ENCODE measurements around the gene RRAS2. TPM values are rescaled to one million over a fixed set of nuclear protein-coding genes. Genes with fewer than 3 reads are reported as not detected.

Gene RRAS2
- total RNA-seq, 2 experiments from 2014 or later, result 0.60 TPM; not detected in 1

DNA sequence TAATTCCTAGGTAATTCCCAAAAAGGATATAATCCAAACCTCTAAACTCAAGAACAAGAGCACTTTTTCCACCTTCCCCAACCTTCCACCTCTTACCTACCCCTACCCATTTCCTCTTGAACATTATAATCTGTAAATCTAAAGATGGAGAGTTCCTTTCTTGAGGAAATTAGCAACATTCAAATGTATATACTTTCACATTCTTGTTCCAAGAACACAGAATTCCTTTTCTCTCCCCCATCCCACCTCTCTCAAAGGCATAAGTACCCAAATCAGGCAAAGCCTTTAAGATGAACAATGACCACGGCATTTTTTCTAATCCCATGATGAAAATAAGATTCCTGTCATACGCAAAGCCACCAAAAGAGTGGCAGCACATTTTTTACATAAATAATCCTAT, 18.3 kb downstream of the RRAS2 start:
- ChIA-PET POLR2A (no interaction called here), CTCF (ENCODE audit: unreplicated experiment) (no interaction called here)
- DNase-seq (ENCODE audit: low spot score), result no peak
- BruUV-seq (replicated peaks), result no TSS peak
- H3K4me1 ChIP-seq (ENCODE audit: insufficient read depth, low read length, poor library complexity, severe bottlenecking), result no peaks in the 10 kb centered on the region
- no peaks in the 10 kb centered on the region for H3K9me3 ChIP-seq (ENCODE audit: low read length)
- H3K27ac ChIP-seq (ENCODE audit: low read depth, low read length, poor library complexity, severe bottlenecking), result no peak overlapping the region
- H3K4me3 ChIP-seq (ENCODE audit: low read depth, low read length, poor library complexity, severe bottlenecking), result no peak overlapping the region
- H3K36me3 ChIP-seq (ENCODE audit: insufficient read depth, low read length), result no peaks in the 10 kb centered on the region
- TF ChIP-seq, protein P1, sequence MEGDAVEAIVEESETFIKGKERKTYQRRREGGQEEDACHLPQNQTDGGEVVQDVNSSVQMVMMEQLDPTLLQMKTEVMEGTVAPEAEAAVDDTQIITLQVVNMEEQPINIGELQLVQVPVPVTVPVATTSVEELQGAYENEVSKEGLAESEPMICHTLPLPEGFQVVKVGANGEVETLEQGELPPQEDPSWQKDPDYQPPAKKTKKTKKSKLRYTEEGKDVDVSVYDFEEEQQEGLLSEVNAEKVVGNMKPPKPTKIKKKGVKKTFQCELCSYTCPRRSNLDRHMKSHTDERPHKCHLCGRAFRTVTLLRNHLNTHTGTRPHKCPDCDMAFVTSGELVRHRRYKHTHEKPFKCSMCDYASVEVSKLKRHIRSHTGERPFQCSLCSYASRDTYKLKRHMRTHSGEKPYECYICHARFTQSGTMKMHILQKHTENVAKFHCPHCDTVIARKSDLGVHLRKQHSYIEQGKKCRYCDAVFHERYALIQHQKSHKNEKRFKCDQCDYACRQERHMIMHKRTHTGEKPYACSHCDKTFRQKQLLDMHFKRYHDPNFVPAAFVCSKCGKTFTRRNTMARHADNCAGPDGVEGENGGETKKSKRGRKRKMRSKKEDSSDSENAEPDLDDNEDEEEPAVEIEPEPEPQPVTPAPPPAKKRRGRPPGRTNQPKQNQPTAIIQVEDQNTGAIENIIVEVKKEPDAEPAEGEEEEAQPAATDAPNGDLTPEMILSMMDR (conservative IDR thresholded peaks at IDR 0.05; ENCODE audit: low read length), result no peak
- TF ChIP-seq EZH2phosphoT487 (IDR thresholded peaks at IDR 0.05; ENCODE audit: borderline replicate concordance, low read depth, low read length), result no peak
- no peak overlapping the region for H3K4me2 ChIP-seq (ENCODE audit: low read length)
- no peak overlapping the region for H2AFZ ChIP-seq (ENCODE audit: low read length)
- no peaks in the 10 kb centered on the region for H3K79me2 ChIP-seq (ENCODE audit: insufficient read depth, low read depth, low read length)
- no peaks in the 10 kb centered on the region for H4K20me1 ChIP-seq (ENCODE audit: insufficient read depth, low read length)
- H3K9me2 ChIP-seq (ENCODE audit: insufficient read depth, low read length), result no peaks in the 10 kb centered on the region
- intact Hi-C loops (cut with micrococcal nuclease; ENCODE audit: unreplicated experiment), result no loop called here

- no peaks in the 10 kb centered on the region for H4K20me1 ChIP-seq (ENCODE audit: insufficient read depth, low read length)
- H3K9me3 ChIP-seq (ENCODE audit: low read length), result no peaks in the 10 kb centered on the region
- TF ChIP-seq, protein P1 (conservative IDR thresholded peaks at IDR 0.05; ENCODE audit: low read length), result no peak
- no peak for TF ChIP-seq EZH2phosphoT487 (IDR thresholded peaks at IDR 0.05; ENCODE audit: borderline replicate concordance, low read depth, low read length)
- H3K4me1 ChIP-seq (ENCODE audit: insufficient read depth, low read length, poor library complexity, severe bottlenecking), result no peaks in the 10 kb centered on the region
- CTCF ChIA-PET (ENCODE audit: unreplicated experiment), result no interaction called here
- H3K27ac ChIP-seq (ENCODE audit: low read depth, low read length, poor library complexity, severe bottlenecking), result no peak overlapping the region
- POLR2A ChIA-PET, result no interaction called here
- BruUV-seq (replicated peaks), result no TSS peak
- no peaks in the 10 kb centered on the region for H3K9me2 ChIP-seq (ENCODE audit: insufficient read depth, low read length)
- no peak overlapping the region for H3K4me3 ChIP-seq (ENCODE audit: low read depth, low read length, poor library complexity, severe bottlenecking)
- H3K79me2 ChIP-seq (ENCODE audit: insufficient read depth, low read depth, low read length), result no peaks in the 10 kb centered on the region
- DNase-seq (ENCODE audit: low spot score), result no peak
- H3K4me2 ChIP-seq (ENCODE audit: low read length), result no peak overlapping the region
- H3K36me3 ChIP-seq (ENCODE audit: insufficient read depth, low read length), result no peaks in the 10 kb centered on the region
- intact Hi-C loops (cut with micrococcal nuclease; ENCODE audit: unreplicated experiment), result no loop called here
- H2AFZ ChIP-seq (ENCODE audit: low read length), result no peak overlapping the region
Measured at GRCh38 chr11:14339356-14339755, 19.6 kb downstream of the RRAS2 start.

DNA sequence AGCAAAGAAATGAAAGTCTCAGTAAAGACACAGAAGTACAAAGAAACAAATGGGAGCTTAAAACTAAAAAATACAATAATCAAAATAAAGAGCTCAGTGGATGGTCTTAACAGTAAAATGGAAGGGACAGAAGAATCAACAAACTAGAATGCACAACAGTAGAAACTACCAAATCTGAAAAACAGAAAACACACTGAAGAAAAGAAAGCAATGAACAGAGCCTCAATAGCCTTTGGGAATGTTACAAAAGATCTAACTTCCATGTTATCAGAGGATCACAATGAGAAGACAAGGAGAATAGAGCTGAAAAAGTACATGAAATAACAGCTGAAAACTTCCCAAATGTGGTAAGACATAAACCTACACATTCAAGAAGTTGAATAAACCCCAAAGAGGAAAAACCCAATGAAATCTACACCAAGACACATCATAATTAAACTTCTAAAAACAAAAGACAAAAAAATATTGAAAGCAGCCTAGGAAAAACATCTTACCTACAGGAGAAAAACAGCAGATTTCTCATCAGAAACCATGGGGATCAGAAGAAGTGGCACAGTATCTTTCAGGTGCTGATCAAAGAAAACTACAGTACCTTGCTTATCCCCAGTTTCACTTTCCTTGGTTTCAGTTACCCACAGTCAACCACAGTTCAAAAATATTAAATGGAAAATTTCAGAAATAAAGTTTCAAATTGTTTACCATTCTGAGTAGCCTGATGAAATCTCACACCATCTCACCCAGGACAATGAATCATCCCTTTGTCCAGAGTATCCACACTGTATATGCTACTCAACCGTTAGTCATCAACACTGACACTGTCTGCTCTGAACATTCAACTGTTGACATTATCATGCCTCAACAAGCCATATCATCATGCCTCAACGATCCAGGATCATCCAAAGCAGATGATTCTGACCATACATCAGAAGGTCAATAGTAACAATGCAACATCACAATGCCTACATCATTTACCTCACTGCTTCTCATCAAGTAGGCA, 22.2 kb downstream of the RRAS2 start:
- Histone ChIP-seq H3K27ac (ENCODE audit: low read depth, low read length, poor library complexity, severe bottlenecking) (no peak overlapping the region), H3K4me1 (ENCODE audit: insufficient read depth, low read length, poor library complexity, severe bottlenecking) (no peaks in the 10 kb centered on the region), H3K4me2 (ENCODE audit: low read length) (no peak overlapping the region), H4K20me1 (ENCODE audit: insufficient read depth, low read length) (no peaks in the 10 kb centered on the region), H3K36me3 (ENCODE audit: insufficient read depth, low read length) (no peaks in the 10 kb centered on the region), H3K4me3 (ENCODE audit: low read depth, low read length, poor library complexity, severe bottlenecking) (no peak overlapping the region), H3K9me2 (ENCODE audit: insufficient read depth, low read length) (no peaks in the 10 kb centered on the region), H2AFZ (ENCODE audit: low read length) (no peak overlapping the region), H3K79me2 (ENCODE audit: insufficient read depth, low read depth, low read length) (no peaks in the 10 kb centered on the region), H3K9me3 (ENCODE audit: low read length) (no peaks in the 10 kb centered on the region)
- no peak for DNase-seq (ENCODE audit: low spot score)
- POLR2A ChIA-PET, result no interaction called here
- intact Hi-C loops (cut with micrococcal nuclease; ENCODE audit: unreplicated experiment), result no loop called here
- TF ChIP-seq EZH2phosphoT487 (IDR thresholded peaks at IDR 0.05; ENCODE audit: borderline replicate concordance, low read depth, low read length), result no peak
- TF ChIP-seq, protein P1 (conservative IDR thresholded peaks at IDR 0.05; ENCODE audit: low read length), result no peak
- CTCF ChIA-PET (ENCODE audit: unreplicated experiment), result no interaction called here
- no TSS peak for BruUV-seq (replicated peaks)
